ENCODE data around the gene PLA2G15.

The PLA2G15 gene

GRCh38 chr16:68296291-68296690 is 51.1 kb downstream of the PLA2G15 start:
- no peak overlapping the region for H3K4me3 ChIP-seq (ENCODE audit: low read depth, low read length)

DNA sequence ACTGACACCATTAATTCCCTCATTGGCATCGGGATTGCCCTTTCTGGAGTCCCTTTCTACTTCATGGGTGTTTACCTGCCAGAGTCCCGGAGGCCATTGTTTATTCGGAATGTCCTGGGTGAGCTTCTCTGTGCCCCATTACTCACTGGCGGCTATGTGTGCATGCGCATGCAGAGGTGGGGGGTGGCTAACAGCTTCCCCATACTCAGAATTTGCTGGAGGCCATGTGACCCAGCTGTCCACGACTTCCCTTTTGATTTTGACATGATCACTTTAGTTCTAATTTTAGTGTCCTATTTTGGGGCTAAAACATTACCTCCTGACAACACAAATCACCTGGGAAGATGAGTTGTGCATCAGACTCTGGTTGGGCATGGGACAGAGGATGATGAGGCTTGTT is 51.5 kb downstream of the PLA2G15 start:
- H3K4me3 ChIP-seq (ENCODE audit: low read depth, low read length), result no peak overlapping the region

GRCh38 chr16:68297908-68298307 is 52.7 kb downstream of the PLA2G15 start:
- no peak overlapping the region for H3K4me3 ChIP-seq (ENCODE audit: low read depth, low read length)

DNA sequence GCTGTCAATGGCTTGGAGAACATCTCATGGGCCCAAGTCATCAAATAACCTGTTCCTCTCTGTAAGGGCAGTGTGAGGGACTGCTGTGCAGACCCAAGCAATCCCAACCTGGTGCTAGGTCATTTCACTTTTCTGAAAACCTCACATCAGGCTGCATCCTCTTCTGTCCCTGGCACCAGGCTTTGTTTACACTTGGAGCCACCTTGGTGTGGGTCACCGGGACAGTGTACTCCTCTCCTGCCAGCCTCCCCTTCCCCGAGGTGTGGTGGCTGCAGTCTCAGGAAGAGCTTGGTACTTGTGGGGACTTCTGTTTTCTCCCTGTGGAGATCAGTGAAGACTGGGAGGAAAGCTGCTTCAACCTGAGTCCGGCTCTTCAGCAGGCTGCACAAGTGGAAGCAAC is 53.1 kb downstream of the PLA2G15 start:
- H3K4me3 ChIP-seq (ENCODE audit: low read depth, low read length), result no peak overlapping the region

DNA sequence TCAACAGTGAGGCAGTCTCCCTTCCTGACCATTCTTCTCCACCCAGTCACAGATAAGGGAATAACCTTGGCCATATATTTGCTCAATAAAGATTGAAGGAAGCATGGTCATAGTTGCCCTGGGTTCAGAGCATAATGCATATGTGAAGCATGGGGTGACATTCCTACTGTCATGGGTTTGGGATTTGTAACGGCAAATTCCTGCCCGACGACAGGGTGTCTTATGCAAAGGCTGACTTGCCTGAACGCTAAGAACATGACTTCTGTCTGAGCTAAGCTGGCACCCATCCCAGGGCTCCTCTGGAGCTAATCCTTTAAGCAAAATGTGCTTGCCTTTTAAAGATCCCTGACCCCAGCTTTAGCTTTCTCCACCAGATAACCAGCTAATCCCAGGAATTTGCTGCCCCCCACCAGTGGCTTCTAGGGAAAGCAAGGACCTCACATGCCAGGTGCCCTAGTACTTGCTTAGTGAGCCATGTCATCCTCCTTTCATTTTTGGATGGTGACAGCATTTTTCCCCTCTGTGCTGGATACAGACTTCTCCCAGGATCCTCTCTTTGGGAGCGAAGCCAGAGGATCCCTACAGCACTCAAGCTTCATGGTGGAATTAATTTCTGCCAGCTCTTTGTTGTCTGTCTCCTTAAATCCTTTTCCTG is 53.9 kb downstream of the PLA2G15 start:
- H3K4me3 ChIP-seq (ENCODE audit: low read depth, low read length), result no peak overlapping the region

DNA sequence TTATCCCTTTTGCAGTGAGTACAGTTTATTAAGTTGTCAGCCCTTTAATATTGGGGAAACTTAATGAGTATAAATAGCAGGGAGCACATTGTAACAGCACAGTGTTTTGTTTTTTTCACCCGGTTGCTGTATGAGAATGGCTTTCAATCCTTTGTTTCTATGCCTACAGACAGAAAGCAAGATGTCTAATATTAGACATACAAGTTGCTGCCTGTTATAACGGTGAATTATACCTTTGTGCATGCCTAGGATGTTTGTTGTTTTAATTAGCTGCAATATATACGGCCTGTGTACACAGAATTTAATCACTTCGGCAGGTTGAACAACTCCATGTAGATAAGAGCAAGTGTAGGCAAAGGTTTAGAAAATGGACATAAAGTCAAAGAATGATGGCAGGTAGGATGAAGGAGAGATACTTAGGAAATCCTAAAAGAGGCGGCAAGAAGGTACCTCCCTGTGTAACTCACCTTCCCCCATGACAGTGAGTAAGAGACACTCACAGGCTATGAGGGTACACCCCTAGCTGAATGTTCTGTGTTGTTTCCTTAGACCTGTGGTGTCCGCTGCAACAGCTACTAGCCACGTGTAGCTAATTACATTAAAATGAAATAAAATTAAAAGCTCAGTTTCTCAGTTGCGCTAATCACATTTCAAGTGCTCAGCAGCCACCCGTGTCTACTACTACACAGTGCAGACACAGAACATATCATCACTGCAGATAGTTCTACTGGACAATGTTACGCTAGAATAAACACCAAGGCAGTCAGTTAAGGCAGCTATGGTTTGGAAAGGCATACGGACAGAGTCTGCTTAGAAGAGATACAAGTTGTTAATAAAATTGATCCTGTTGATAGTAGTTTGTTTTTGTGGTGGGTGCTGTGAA is 54.6 kb downstream of the PLA2G15 start:
- no peak overlapping the region for H3K4me3 ChIP-seq (ENCODE audit: low read depth, low read length)

GRCh38 chr16:68300734-68301459 is 55.7 kb downstream of the PLA2G15 start:
- H3K4me3 ChIP-seq (ENCODE audit: low read depth, low read length), result no peak overlapping the region

GRCh38 chr16:68306633-68307032 is 61.5 kb downstream of the PLA2G15 start:
- no peak overlapping the region for H3K4me3 ChIP-seq (ENCODE audit: low read depth, low read length)

- H3K4me3 ChIP-seq (ENCODE audit: low read depth, low read length), result peak overlapping the region; percentile 98
Measured at GRCh38 chr16:68309799-68310198, 64.6 kb downstream of the PLA2G15 start.

DNA sequence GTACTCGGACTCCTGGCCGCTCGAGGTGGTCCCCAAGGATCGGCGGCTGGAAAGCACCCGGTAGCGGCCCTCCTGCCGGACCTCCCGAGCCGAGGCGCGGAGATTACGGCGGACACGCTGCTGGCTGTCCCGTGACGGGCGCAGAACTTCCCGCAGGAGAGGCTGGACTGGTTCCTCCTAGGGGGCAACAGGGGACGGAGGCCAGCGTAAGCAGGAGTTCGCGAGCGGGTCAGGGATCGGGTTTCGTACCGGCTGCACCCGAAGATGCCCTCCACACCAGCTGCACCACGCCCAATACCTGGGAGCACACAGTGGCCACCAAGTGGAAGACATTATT is 65.2 kb downstream of the PLA2G15 start:
- H3K4me3 ChIP-seq (ENCODE audit: low read depth, low read length), result peak overlapping the region; percentile 98
